GM21360 (cell line): ENCODE results near the gene RAB3IL1.

Source experiments
- ATAC-seq: cut with Tn5 transposase; IDR thresholded peaks from one replicate; pipeline ENCODE4 v1.9.1; 2021; ENCODE audit warnings: mild to moderate bottlenecking, moderate library complexity; ENCODE audit not compliant: unreplicated experiment

RAB3IL1 gene

DNA sequence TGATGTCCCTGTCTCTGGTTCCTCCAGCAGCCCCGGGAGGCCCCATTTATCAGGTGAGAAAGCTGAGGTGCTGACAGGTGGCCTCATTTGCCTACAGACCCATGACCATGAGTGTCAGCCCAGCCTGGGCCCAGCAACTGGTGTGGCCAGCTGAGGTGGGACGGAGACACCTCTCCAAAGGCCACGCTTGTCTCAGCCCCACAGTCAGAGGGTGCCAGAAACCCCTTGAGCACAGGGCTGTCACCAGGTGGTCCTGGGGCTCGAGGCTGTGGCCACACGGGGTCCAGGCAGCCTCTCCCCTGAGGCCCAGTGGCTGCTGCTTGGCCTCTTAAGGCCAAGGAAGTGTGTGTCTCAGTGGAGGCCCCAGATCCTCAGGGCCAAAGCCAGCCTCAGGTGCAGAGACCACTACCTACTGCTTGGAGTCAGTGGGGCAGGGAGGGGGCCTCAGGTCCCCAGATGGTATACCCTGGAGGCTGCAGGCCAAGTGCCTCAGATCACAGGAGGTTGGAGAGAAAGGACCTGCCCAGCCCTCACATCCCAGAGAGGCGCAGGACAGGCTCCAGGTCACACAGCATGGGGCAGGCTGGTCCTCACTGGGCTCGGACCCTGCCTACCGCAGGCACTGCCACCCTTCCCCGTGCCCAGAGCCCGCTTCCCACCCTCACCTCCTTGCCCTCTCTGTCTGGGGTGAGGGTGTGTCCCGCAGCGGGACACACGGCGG is 11.4 kb downstream of the RAB3IL1 start:
- no peak for ATAC-seq

DNA sequence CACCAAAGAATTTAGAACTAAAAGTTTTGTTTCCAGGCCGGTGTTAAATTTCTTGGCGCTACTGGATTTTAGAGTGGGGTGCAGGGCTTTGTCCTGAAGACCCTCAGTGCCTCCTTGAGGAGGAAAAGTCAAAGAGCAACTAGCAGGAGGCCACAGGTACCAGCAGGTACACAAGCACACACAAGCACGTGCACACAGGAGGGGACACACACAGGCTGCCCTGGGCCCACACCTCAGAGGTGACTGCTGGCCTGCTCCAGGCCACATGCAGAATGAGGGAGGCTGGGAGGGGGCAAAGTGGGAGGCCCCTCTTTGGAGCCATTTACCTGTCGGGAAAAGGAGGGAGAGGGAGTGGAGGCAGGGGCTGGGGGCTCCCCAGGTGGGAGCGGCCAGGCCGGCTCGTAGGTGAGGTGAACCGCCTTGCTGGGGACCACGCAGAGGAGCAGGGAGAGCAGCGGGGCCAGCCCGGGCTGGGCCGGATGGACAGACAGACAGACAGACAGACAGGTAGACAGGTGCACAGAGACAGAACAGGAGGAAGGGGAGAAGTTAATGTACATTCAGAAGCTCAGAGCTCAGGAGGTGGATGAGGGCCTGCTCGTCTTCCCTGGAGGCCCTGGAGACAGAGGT is 12.2 kb downstream of the RAB3IL1 start:
- ATAC-seq, result no peak

- ATAC-seq, result no peak
These were observed 12.8 kb downstream of the RAB3IL1 start for GRCh38 chr11:61904539-61905048.

GRCh38 chr11:61903845-61904244 is 13.5 kb downstream of the RAB3IL1 start:
- ATAC-seq, result no peak

GRCh38 chr11:61902313-61902712 is 15.1 kb downstream of the RAB3IL1 start:
- ATAC-seq, result no peak

GRCh38 chr11:61901397-61901796 is 16.0 kb downstream of the RAB3IL1 start:
- ATAC-seq, result no peak

- ATAC-seq, result no peak
These were observed 17.1 kb downstream of the RAB3IL1 start for GRCh38 chr11:61900251-61900650.

GRCh38 chr11:61899146-61899841 is 18.1 kb downstream of the RAB3IL1 start:
- peak; percentile 67 for ATAC-seq

- no peak for ATAC-seq
These were observed 19.2 kb downstream of the RAB3IL1 start for GRCh38 chr11:61898247-61898582.

GRCh38 chr11:61897387-61898246 is 19.7 kb downstream of the RAB3IL1 start:
- no peak for ATAC-seq

- no peak for ATAC-seq
These were observed 20.5 kb downstream of the RAB3IL1 start for GRCh38 chr11:61896665-61897386.

GRCh38 chr11:61895718-61896059 is 21.7 kb downstream of the RAB3IL1 start:
- ATAC-seq, result no peak

DNA sequence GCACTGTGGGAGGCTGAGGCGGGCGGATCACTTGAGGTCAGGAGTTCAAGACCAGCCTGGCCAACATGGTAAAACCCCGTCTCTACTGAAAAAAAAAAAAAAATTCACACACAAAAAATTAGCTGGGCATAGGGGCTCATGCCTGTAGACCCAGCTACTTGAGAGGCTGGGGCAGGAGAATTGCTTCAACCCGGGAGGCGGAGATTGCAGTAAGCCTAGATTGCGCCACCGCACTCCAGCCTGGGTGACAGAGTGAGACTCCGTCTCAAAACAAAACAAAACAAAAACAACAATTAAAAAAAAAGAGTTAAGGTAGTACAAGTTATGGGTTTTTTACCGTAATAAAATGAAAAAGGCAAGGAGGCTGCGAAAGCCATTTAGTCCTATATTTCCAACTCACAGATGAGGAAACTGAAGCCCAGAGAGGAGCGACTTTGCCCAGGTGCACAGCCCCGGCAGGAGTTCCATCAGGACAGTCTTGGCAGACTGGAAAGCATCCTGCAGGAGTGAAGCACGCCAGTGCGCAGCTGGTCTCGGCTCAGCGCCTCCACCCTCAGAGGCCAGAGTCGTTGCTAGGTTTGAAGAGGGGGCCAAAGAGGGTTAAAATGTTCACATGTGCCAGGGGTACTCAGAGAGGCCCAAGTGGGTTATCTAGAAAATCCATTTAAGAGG is 22.2 kb downstream of the RAB3IL1 start:
- ATAC-seq, result no peak

DNA sequence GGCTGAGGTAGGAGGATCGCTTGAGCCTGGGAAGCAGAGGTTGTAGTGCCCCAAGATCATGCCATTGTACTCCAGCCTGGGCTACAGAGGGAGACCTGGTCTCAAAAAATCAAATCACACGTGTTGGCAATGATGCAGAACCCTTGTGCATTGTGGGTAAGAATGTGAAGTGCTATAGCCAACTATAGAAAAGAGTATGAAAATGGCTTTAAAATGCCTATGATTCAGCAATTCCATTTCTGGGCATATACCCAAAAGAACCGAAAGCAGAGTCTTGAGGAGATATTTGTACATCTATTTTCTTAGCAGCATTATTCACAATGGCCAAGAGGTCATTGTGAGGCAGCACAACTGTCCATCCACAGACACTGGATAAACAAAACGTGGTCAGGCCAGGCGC is 23.4 kb downstream of the RAB3IL1 start:
- no peak for ATAC-seq

- peak; percentile 29 for ATAC-seq
These were observed 25.3 kb downstream of the RAB3IL1 start for GRCh38 chr11:61892085-61892370.

- peak; percentile 64 for ATAC-seq
These were observed 25.9 kb downstream of the RAB3IL1 start, which contains the start of gene FADS3 for GRCh38 chr11:61891331-61892084. Gene FADS3, minus strand, starts transcription at chr11:61891545. Its CDS starts 164 bp downstream, at chr11:61891381.

DNA sequence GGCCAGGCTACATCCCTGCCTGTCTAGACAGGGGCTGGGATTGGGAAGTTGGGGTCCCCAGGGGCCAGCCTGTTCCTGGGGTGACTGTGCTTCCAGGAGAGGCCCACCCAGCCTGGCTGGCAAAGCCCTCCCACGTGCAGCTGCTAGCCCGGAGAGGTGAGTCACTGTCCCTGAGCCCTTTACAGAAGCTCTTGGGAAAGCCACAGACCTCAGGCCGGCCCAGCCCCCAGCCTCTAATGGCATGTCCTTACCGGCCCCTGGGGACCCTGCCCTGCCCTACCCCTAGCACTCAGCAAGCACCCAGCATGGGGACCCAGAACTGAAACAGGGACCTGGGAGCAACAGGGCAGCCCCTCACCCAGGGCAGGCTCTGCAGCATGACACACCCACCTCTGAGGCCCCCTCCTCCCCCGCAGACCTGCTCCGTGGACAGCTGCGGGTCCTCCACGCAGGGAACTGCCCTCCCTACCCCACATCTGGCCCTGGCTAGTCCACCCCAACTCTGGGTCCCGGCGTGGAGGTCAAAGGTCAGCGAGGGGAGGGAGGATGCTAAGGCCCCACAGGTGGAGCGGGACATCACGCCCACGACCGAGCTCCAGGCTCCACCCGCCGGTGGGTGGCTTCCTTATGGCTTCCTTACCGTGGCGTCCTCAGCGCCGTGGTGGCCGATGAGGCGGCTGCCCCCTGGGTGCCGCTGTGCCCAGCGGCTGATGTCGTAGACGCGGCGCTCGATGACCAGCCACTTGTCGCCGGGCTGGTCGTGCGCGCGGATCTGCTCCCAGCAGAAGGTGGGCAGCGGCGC is 26.6 kb downstream of the RAB3IL1 start:
- peak; percentile 23 for ATAC-seq

GRCh38 chr11:61889831-61890230 is 27.5 kb downstream of the RAB3IL1 start:
- ATAC-seq, result no peak
